NCI-H2196 treated with DMSO at 0.1 percent for 48 hours (cell line): ENCODE data around the gene RASSF7.
"Not testable (repeated sequence)": the region's sequence is repeated elsewhere in the genome, so short reads cannot be mapped to it uniquely, and the experiment has no call there.

Source experiments
- DNase-seq: peaks from one replicate; lab custom pipeline; 2025; ENCODE audit not compliant: unreplicated experiment; lab: John Stamatoyannopoulos, UW

Gene RASSF7

DNA sequence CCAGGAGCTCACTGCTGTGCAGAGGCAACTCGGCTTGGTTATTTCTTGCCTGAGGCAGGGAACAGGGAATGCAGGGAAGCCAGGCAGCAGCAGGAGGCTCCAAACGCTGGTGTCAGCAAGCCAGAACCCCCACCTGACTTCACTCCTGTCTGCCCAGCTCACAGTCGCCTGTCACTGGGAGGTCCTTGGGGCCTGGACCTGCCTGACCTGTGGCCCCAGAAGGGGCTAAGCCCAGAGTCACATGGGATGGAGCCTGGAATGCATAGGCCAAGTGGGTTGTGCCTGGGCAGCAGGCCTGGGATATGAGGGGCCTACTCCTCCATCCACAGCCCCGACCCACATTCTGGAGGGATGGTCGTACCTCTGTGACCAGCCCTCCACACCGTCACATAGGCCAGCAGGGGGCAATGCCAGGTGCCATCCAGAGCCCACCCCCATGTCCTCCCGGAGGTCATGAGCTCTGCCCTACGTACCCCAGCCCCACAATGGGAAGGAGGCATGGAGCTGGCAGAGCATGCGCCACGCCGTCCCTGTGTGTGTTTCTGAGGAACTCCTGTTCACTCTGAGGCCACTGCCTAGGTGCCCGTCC lies 5.2 kb downstream of the RASSF7 start:
- DNase-seq: no peak

DNA sequence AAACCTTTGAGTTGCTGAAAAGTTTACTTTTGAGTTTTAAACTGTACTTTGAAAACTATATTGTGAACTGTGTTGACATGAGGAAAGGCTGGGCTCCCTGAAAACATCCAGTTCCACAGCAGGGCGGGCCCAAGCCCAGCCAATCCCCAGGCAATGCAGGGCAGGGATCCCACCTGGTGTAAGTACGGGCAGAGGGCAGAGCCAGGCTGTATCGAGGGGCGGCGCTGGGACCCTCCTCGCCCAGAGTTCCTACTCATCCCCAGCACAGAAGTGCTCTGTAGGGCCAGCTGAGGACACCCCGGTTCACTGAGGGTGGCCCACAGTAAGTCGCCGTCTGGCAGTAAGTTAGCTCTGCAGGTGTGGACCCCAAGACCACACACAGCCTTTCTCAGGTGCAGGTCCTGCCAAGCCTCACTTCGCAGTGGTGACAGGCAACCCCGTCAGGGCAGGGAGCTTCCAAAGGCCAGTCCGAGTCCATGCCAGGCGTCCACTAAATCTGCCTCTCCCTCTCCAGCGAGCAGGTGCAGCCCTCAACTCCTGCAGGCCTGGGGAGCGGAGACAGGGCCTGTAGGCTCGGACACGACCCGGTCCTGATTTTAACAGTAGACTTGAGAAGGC lies 6.3 kb downstream of the RASSF7 start:
- no peak for DNase-seq

DNA sequence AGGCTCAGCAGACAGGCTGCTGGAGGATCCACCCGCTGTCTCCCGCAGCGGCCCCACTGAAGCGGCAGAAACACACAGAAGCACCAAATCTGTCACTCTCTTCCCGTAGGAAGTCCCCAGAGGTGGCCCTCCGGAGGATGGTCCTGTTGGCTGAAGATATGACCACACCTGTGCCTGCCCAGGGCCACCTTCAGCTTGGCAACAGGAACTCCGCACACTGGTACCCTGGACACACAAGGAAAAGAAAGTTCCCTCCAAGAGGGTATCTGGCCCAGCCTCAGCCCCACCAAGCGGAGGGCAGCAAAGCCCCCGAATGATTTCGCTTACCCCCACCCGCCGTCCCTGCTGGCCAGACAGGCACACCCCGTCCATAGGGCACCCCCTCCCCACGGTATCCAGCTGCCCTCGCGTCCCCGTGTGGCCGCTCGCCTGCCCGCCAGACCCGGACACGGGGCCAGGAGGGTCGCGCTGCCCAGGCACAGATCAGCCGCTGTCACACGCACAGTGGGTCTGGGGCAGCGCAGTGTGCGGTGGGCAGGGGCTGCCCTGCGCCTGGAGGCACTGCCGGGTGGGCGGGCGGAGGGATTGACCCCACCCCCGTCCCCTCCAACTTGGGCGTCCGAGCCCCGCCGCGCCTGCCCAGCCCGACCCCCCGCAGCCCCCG lies 7.0 kb downstream of the RASSF7 start:
- DNase-seq: no peak

DNA sequence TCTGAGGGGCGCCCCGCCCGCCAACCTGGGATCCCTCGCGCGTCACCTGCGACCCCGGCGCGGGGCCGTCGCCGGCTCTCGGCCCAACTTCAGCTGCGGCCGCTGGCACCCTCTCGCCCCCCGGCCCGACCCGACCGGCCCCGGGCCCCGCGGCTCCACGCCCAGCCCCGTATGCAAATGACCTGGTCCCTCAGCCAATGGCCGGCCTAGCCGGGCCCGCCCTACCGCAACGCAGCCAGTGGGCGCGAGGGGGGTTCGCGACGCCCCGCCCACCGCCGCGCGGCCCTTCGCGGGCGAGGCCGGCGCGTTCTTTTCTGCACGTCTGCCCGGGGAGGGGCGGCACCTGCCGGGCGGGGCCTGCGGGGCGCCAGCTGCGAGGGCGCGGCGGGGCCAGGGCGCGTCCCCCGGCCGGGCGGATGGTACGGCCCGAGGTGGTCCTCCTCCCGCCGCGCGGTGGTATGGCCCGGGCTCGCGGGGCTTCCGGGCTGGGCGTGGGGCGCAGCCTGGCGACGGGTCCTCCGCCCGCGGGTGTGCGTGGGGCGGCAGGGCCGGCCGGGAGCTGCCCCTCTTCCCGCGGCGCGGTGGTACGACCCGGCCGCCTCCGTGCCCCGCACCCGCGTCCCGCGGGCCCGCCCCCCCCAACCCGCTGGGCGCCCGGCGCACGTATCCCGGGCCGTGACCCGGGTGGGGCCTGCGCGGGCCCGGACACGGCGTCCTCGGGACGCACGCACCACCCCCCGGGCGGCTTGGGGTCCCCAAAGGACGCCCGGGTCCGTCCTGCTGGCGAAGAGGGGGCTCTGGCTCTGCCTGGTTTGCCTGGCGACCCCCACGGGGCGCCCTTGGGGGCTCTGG lies 7.8 kb downstream of the RASSF7 start:
- peak; percentile 93 for DNase-seq

DNA sequence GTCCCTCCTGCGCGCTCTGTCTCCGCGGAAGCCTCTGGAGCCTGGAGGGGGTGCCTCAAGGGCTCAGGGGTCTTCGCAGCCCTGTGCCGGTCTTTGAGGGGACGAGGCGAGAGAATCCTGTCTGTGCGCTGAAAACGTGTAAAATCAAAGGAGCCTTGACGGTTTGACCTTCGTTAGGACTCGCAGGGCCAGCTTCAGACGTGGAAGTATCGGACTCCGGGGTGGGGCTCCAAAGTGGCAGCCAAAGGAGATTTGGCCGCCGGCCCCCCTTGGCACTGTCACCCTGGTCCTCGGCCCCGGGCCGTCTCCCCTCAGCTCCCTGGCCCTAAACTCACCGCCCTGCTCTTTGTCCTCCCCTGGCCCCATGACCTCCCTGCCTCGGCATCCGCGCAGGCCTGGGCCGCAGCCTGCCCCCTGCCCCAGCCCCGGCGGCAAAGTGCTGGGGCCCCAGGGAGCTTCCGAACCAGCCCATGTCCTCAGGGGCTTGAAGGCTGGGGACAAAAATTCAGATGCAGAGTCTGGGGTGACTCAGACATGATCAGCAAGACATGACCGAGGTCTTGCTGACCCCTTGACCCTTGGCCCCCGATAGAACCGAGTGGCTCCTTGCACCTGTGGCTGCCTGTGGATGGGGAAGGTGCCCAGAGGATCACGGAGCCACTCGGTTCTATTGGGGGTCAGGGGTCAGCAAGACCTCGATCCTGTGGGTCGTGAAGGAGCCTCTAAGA lies 8.6 kb downstream of the RASSF7 start:
- DNase-seq: no peak

DNA sequence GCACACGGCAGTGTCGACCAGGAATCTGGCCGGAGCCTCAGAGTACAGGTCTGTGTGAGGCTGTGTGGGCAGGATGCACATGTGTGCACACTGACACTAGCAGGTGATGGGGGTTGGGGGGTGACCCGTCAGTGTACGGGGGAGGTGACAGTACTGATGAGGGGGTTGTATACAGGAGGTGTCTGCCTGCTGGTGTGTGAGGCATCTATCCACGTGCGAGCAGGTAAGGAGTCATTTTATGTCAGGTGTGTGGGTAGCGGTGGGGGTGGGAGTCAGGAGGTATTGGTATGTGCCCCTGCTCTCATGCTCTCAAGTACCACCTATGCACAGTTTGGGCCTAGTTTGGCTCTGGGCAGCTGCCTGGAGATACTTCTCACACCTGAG lies 11.0 kb downstream of the RASSF7 start:
- DNase-seq: no peak

DNA sequence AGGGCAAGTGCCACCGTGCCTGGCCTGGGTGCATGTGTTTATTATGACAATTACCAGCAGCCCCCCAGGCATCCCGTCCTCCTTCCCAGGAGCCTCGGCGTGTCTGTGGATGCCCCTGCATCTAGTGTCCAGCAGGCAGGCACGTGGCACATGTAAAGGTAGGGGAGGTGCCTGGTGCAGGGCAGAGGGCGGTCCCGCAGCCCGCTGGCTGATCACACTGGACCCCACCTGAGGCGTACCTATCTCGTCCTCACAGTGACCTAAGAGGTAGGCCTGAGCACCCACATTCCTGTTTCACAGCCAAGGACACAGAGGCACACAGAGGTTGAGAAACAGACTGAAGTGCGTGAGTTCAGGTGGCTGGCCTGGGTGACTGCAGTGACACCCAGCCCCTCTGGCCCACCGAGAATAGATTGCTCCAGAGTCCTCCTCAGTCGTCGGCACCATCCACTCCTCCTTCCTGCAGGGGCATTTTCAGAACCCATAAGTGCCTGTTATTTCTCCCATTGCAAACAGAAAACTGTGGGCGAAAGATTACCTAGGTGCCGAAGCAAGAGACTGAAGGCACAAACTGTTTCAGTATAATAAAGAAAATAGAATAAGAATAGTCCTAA lies 12.5 kb downstream of the RASSF7 start:
- DNase-seq: no peak

DNA sequence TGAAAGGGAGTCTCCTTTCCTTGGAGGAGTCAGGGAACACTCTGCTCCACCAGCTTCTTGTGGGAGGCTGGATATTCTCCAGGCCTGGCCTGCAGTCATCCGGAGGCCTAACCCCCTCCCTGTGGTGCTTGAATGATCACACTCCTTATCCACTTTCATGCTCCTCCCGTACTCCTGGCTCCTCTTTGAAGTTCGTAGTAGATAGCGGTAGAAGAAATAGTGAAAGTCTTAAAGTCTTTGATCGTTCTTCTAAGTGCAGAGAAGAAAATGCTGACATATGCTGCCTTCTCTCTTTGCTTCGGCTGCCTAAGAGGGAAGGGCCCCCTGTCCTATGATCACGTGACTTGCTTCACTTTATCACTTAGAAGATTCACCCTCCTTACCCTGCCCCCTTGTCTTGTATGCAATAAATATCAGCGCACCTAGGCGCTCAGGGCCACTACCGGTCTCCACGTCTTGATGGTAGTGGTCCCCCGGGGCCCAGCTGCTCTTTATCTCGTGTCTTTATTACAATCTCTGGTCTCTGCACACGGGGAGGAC lies 13.3 kb downstream of the RASSF7 start:
- DNase-seq: not testable (repeated sequence)

DNA sequence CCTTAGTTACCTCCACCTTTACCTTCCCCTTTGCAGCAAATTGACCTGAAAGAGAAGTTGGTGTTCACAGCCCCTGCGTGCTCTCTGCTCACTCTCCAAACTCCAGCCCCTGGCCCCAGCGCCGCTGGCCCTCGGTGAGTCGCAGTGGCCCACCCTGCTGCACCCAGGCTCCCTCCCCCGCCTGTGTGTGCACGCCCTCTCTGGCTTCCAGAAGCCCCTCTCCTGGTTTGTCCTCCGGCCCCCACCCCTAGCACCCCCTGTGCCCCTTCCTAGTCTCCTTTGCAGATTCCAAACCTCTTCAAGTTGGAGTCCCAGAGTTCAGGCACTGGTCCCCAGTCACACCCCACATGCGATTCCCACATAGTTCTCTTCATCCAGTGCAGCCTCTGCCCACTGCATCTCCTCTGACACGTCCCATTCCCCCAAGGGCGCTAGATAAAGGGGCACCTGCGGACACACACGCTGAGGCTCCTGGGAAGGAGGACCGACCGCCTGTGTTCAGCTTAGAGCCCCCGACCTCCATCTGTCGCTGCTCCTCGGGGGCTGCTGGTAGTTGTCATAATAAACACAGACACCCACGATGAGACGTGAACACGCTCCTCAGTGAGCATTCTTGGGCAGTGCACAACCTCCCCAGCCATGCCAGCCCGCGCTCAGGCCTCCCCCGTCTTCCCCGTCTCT lies 14.0 kb downstream of the RASSF7 start:
- no peak for DNase-seq

DNA sequence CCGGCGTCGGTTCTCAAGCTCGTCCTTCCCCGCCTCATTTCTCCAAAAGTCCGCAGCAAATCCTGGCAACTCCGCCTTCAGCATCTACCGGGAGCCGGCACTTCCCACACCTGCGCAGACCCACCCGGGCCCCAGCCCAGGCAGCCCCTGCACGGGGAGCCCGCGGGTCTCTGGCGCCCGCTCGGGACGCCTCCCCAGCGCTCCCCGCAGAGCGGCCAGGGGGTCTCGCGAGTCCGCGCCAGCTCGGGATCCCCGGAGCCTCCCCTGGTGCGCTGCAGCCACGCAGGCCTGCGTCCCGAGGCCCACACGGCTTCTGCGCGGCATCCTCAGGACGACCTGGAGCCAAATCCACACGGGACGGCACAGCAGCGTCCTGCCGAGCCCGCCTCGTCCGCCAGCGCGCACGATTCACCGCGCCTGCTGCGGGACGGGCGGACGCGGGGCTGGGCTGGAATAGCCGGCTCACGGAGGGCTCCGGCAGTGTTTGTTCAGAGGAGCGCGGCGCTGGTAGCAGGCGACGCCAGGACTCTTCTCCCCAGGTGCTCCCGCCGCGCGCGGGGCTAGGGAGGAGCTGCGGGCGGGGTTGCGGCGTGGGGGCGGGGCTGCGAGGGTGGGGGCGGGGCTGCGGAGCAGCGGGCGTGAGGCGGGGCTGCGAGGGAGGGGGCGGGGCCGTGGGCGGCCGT lies 14.7 kb downstream of the RASSF7 start:
- peak; percentile 66 for DNase-seq

DNA sequence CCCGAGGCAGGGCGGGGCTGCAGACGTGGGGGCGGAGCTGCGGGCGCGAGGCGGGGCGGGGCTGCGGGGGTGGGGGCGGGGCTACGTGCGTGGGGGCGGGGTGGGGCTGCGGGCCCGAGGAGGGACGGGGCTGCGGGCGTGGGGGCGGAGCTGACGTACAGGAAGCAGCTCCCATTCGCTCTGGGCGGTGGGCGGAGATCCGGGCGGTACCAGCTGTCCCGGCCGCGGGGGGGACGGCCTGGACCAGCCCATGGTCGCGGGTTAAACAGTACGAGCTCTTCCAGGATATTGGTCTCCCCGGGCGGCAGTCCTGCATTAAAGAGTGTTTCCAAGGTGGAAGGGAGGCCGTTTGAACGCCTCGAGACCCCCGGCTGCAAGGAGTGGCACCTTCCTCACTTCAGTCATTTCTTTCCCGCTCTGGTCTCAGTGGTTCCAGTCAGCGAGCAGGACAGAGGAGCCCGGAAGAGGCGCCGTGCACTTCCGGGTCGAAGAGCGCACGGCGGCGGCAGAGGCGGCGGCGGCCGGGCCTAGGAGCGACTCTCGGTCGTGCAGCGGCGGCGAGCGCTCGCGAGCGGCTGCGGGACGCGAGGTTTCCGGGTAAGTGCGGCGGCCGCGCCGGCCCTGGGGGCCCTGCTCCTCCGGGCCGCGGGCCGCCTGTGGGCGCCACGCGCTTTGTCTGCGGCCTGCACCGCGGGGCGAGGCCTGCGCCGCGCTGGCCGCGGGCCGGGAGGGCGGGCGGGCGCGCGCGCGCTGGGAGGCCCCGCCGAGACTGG lies 15.4 kb downstream of the RASSF7 start, which contains the start of gene PHRF1:
Gene PHRF1, plus strand, starts transcription at position 475 of the 773 bp plus-strand sequence. CDS start 5,043 bp downstream, outside the sequence.
- DNase-seq: peak; percentile 90

DNA sequence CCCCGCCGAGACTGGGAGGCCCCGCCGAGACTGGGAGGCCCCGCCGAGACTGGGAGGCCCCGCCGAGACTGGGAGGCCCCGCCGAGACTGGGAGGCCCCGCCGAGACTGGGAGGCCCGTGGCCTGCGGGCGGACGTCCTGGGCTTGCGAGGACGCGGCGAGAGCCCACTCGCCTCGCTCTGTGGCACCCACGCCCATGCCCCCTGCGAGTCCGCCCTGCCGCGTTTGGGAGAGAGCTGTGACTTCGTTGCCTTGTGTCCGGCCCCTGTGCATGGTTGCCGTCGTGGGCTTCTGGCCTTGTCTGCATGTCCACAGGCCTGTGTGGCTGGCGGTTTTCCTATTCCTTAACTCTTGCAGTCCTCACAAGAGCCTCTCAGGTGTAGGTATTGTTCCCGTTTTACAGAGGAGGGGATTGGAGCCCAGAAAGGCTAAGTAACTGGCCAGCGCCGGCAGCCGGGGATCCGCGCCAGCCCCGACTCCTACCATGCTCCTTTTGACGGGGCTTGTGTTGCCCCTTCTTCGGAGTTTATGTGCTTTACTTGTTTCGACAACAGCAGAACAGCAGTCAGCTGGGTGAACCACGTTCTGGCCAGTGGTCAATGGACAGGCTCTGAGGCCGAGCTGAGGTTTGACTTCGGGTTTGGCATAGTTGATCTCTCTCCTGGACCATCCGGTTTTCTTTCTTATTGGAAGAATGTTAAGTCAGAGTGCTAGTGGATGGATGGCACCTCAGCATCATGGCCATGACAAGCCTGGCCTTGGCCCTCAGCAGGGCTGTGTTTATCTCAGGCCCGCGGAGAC lies 16.2 kb downstream of the RASSF7 start:
- no peak for DNase-seq

DNA sequence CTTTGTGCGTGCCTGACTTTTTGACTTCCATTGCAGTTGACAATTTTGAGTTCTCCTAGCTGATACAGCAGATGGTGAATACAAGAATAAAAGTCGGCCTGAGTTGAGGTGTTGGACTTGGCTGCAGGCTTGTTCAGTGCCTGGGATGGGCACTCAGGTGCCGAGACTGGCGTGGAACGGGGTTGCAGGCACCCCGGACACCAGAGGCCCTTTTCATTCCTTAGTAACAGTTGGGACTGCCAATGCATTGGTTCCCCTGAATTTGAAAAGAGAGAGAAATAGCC lies 16.8 kb downstream of the RASSF7 start:
- no peak for DNase-seq

DNA sequence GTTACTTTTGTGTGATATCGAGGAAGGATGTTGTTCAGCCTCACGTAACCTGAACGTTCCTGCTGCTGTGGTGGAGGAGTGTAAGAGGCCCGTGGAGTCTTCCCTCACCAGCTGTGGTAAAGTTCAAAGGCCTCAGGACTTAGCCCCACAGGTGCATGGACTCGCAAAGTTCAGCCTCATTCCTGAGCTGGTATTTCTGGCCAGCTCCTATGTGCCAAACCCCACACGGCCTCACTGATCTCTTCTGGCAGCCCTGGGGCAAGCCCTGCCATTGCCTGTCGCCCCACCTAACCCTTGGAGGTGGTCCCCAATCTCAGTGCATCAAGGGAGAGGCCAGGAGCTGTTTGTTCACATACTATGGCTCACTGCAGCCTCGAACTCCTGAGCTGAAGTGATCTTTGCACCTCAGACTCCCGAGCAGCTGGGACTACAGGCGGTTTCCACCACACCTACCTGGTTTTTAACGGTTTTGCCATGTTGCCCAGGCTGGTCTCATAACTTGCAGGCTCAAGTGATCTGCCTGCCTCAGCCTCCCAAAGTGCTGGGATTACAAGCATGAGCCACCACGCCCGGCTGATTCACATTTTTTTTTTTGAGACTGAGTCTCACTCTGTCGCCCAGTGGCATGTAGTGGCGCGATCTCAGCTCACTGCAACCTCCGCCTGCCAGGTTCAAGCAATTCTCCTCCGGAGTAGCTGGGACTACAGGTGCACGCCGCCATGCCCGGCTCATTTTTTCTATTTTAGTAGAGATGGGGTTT lies 17.7 kb downstream of the RASSF7 start:
- DNase-seq: no peak

DNA sequence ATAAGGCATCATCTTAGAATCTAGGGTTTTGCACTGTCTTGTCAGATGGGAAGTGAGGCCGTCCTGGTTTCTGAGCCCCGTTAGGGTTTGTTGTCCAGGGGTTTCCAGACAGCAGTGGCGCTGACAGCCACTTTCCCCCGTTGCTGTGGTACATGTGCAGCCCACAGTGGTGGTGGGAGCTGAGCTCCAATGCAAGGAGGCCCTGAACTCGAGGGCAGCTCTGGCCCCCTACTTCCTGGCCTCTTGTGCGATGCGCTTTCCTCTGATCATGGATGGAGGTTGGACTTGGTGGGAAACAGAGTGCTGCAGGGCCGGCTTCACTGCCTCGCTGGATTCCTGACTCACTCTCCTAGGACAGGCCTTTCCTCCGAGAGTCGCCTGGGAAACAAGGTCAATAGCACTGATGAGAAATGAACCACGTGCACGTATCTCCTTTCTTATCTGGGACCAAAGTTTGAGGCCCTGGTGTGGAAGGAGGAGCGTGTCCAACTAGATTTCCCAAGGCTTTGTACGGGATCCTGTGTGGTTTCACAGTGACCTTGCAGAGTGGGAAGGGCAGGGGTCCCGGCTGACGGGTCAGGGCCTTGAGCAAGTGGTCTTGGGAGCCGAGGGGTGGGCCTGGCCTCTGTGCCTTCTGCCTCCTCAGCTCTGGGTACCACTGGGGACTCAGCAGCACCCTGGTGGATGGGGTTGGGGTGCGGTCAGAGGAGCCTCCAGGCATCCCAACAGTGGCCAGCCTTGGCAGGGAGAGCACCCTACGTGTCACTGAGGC lies 19.2 kb downstream of the RASSF7 start:
- no peak for DNase-seq

DNA sequence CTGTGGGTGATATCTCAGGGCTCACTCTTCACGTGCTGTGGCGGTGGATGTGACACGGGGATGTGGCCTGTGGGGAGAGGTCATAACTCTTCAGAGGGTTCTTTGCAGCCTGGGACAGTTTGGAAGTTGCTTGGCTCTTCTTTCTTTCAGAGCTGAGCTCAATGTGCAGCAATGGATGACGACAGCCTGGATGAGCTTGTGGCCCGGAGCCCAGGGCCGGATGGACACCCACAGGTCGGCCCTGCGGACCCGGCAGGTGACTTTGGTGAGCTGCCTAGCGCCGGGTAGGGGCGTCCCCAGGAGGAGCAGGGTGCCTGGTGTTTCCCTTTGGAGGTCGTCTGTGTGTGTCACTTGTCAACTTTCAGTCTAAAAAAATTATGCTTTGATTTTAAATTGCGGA lies 20.6 kb downstream of the RASSF7 start:
- no peak for DNase-seq
